ENCODE results near the gene TMTC1.
"Not testable (repeated sequence)": the region's sequence is repeated elsewhere in the genome, so short reads cannot be mapped to it uniquely, and the experiment has no call there.

The TMTC1 gene

GRCh38 chr12:29783773-29784666, at the start of gene TMTC1:
Gene TMTC1, minus strand, starts transcription at chr12:29783942. Its CDS starts 191 bp downstream, at chr12:29783751.
- no peak for DNase-seq

GRCh38 chr12:29831173-29831572, 47.4 kb upstream of the TMTC1 start:
- no peak for DNase-seq

- DNase-seq, result no peak
Measured at GRCh38 chr12:29830391-29830790, 46.6 kb upstream of the TMTC1 start.

- DNase-seq, result no peak
Measured at GRCh38 chr12:29818916-29819623, 35.3 kb upstream of the TMTC1 start.

GRCh38 chr12:29816874-29817725, 33.4 kb upstream of the TMTC1 start:
- DNase-seq, result no peak

GRCh38 chr12:29809616-29810361, 26.0 kb upstream of the TMTC1 start:
- DNase-seq, result not testable (repeated sequence)

GRCh38 chr12:29807129-29807528, 23.4 kb upstream of the TMTC1 start:
- DNase-seq, result no peak

- DNase-seq, result no peak
Measured at GRCh38 chr12:29804019-29804418, 20.3 kb upstream of the TMTC1 start.

- DNase-seq, result no peak
Measured at GRCh38 chr12:29799591-29799990, 15.8 kb upstream of the TMTC1 start.

- no peak for DNase-seq
Measured at GRCh38 chr12:29797565-29798355, 14.0 kb upstream of the TMTC1 start.

- DNase-seq, result no peak
Measured at GRCh38 chr12:29796823-29797263, 13.1 kb upstream of the TMTC1 start.

- DNase-seq, result no peak
Measured at GRCh38 chr12:29795715-29796114, 12.0 kb upstream of the TMTC1 start.

GRCh38 chr12:29794862-29795261, 11.1 kb upstream of the TMTC1 start:
- DNase-seq, result no peak

GRCh38 chr12:29792853-29793252, 9.1 kb upstream of the TMTC1 start:
- DNase-seq, result no peak

GRCh38 chr12:29792132-29792531, 8.4 kb upstream of the TMTC1 start:
- DNase-seq, result no peak

GRCh38 chr12:29782871-29783772, 620 bp downstream of the TMTC1 start:
- DNase-seq, result peak; percentile 55

GRCh38 chr12:29782285-29782870, 1.4 kb downstream of the TMTC1 start:
- DNase-seq, result peak; percentile 62

- no peak for DNase-seq
Measured at GRCh38 chr12:29781705-29782266, 2.0 kb downstream of the TMTC1 start.

- DNase-seq, result no peak
Measured at GRCh38 chr12:29781188-29781587, 2.6 kb downstream of the TMTC1 start.

GRCh38 chr12:29780084-29780483, 3.7 kb downstream of the TMTC1 start:
- no peak for DNase-seq

Data from NCI-H2029 treated with DMSO at 0.1 percent for 48 hours (cell line).